Lower lobe of right lung (tissue), 2 donors: ENCODE measurements around the gene HRH2. TPM values are rescaled to one million over a fixed set of nuclear protein-coding genes. Genes with fewer than 3 reads are reported as not detected.

ENCODE experiments used
- ATAC-seq, 2 donors: fragments of 200-7000 bp; cut with Tn5 transposase; one replicate each; pipeline ENCODE4 v1.9.1; 2020 to 2022; ENCODE audit warnings: mild to moderate bottlenecking in 2 of 2, moderate library complexity in 2 of 2
- DNase-seq: peaks from one replicate; pipeline ENCODE4 v3.0.0-alpha.2; 2020
- H3K27ac ChIP-seq: fragments of 200-600 bp; one replicate; pipeline ENCODE4 v1.8.0; 2022
- H3K27me3 ChIP-seq: fragments of 200-600 bp; one replicate; pipeline ENCODE4 v1.8.0; 2022; ENCODE audit warnings: low read depth
- H3K36me3 ChIP-seq: fragments of 200-600 bp; one replicate; pipeline ENCODE4 v1.8.0; 2022; ENCODE audit warnings: mild to moderate bottlenecking
- H3K4me1 ChIP-seq: fragments of 200-600 bp; one replicate; pipeline ENCODE4 v1.8.0; 2022
- H3K4me3 ChIP-seq: fragments of 200-600 bp; one replicate; pipeline ENCODE4 v1.8.0; 2022; ENCODE audit warnings: mild to moderate bottlenecking
- H3K9me3 ChIP-seq: fragments of 200-600 bp; one replicate; pipeline ENCODE4 v1.8.0; 2022
- CTCF ChIP-seq: fragments of 200-600 bp; IDR thresholded peaks from one replicate; pipeline ENCODE4 v1.8.0; 2022; ENCODE audit warnings: antibody characterized with exemption, mild to moderate bottlenecking
- intact Hi-C: fragments of 100-400 bp; cut with DNase I; formaldehyde crosslinking; loops from one replicate; pipeline ENCODE4 v1.11.0; 2022
- total RNA-seq: library from RNA; stranded (reverse); fragmentation: NEBNext Ultra II Directional; extraction: Animal tissue kit (Norgen Biotek cat#: 25700); gene quantifications from one replicate; pipeline ENCODE4 v1.2.1, GENCODE V29; 2021
- donor health status: DM: no; HTN: yes; CAD: no; lungs with severe emphysema.

The HRH2 gene
- total RNA-seq, 1 donor from 2014 or later: 9.6 TPM

GRCh38 chr5:175695161-175696126, 37.6 kb downstream of the HRH2 start:
- TF ChIP-seq CTCF: no peak
- intact Hi-C loops: no loop called here
- ATAC-seq (no peak), DNase-seq (no peak)
- H3K4me3 ChIP-seq: no peak overlapping the region
- peaks cover 22% of the 10 kb centered on the region for H3K4me1 ChIP-seq
- H3K27ac ChIP-seq: peak overlapping the region; percentile 51
- no peaks in the 10 kb centered on the region for H3K9me3 ChIP-seq
- H3K27me3 ChIP-seq: peaks cover 10% of the 10 kb centered on the region
- no peaks in the 10 kb centered on the region for H3K36me3 ChIP-seq

- Histone ChIP-seq H3K9me3 (no peaks in the 10 kb centered on the region), H3K27me3 (peaks cover 6% of the 10 kb centered on the region), H3K27ac (peak overlapping the region; percentile 51), H3K4me3 (no peak overlapping the region), H3K4me1 (peaks cover 22% of the 10 kb centered on the region), H3K36me3 (no peaks in the 10 kb centered on the region)
- peak; percentile 68 for TF ChIP-seq CTCF
- DNase-seq (peak; percentile 90), ATAC-seq (peak; percentile 66 to 84)
- intact Hi-C loops: no loop called here
Measured at GRCh38 chr5:175696139-175696854, 38.4 kb downstream of the HRH2 start.

GRCh38 chr5:175696855-175697198, 39.0 kb downstream of the HRH2 start:
- DNase-seq (no peak), ATAC-seq (no peak)
- intact Hi-C loops: no loop called here
- Histone ChIP-seq H3K36me3 (no peaks in the 10 kb centered on the region), H3K27me3 (peaks cover 2% of the 10 kb centered on the region), H3K4me3 (no peak overlapping the region), H3K9me3 (no peaks in the 10 kb centered on the region), H3K27ac (no peak overlapping the region), H3K4me1 (peaks cover 22% of the 10 kb centered on the region)
- no peak for TF ChIP-seq CTCF

- Histone ChIP-seq H3K4me3 (no peak overlapping the region), H3K4me1 (peaks cover 22% of the 10 kb centered on the region), H3K9me3 (no peaks in the 10 kb centered on the region), H3K36me3 (no peaks in the 10 kb centered on the region), H3K27ac (no peak overlapping the region), H3K27me3 (no peaks in the 10 kb centered on the region)
- ATAC-seq: no peak
- DNase-seq: no peak
- no peak for TF ChIP-seq CTCF
- intact Hi-C loops: no loop called here
Measured at GRCh38 chr5:175697846-175698245, 40.0 kb downstream of the HRH2 start.

- Histone ChIP-seq H3K27ac (no peak overlapping the region), H3K4me1 (peaks cover 14% of the 10 kb centered on the region), H3K36me3 (no peaks in the 10 kb centered on the region), H3K4me3 (no peak overlapping the region), H3K9me3 (no peaks in the 10 kb centered on the region), H3K27me3 (no peaks in the 10 kb centered on the region)
- no peak for TF ChIP-seq CTCF
- intact Hi-C loops: no loop called here
- ATAC-seq (no peak), DNase-seq (no peak)
Measured at GRCh38 chr5:175698401-175699115, 40.7 kb downstream of the HRH2 start.
